Omental fat pad (tissue), 4 donors: ENCODE measurements around the gene SERPINH1. TPM values are rescaled to one million over a fixed set of nuclear protein-coding genes. Genes with fewer than 3 reads are reported as not detected.

Experiments used
- ATAC-seq: fragments of 150-250 bp; one replicate; pipeline ENCODE4 v1.9.1; 2016; ENCODE audit warnings: mild to moderate bottlenecking, moderate library complexity; ENCODE audit not compliant: low FRiP score
- DNase-seq: peaks from one replicate; pipeline ENCODE4 v3.0.0-alpha.2; 2019; ENCODE audit warnings: low spot score
- total RNA-seq, 4 donors: library from RNA; depleted of rRNA; stranded (reverse); fragments of >200 nt; gene quantifications; one replicate each; pipeline ENCODE4 v1.1.0, GENCODE V29; 2016
- TF ChIP-seq, protein P1 (sequence below), 3 donors: fragments of 450-650 bp; IDR thresholded peaks; one replicate each; pipeline ENCODE4 v1.5.1; 2016 to 2017; ENCODE audit warnings: antibody characterized with exemption in 3 of 3, mild to moderate bottlenecking in 3 of 3, moderate library complexity in 2 of 3

Gene SERPINH1
- total RNA-seq, 4 donors from 2014 or later, result 307 to 804 (median 482) TPM

DNA sequence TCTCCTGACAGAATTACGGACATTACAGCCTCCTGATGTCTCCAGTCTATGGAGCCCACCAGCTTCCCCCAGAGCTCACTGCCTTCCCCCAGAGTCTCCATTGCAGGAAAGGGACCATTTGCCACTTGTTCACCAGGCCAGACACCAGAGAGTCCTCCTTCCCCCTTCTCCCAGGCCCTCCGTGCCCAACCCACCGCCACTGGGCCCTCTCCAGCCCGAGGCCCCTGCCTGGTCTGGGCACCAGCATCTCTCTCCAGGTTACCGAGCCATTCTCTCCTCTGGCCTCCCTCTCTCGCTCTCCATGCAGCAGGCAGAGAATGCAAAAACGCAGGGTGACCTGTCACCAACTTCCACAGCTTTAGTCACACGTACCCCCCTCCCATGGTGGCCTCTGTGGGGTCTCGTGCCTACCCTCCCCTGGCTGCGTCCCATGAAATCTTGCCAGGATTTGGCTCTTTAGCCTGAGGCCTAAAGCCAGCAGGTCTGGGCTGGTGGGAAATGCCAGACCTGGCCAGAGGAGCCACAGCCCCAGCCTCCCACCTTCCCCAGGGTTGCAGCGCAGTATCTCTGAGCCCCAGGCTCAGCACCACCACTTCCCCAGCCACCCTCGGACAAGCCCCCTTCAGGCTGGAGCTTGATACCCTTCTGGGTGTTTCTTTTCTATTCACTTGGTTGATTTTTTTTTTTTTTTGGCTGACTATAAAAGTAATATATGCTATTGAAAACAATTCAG, 6.8 kb upstream of the SERPINH1 start:
- no peak for ATAC-seq

DNA sequence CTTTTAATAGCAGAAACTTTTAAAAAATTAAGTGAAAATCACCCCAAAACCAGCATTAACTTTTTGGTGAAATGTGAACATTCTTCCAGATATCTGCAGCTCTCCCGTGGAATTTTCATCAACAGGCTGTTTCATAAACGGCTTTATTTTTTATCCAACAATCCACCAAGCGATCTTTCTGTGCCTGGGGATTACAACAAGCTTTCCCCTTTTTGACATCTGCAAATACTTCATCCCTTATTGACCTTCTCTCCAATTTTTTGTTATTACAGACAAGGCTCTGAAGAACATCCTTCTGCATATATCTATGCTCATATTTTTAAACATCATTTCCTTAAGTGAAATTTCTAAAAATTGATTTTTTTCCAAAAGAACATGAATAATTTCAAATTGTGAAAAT, 5.8 kb upstream of the SERPINH1 start:
- no peak for ATAC-seq

More for the DNA sequence above, 6.8 kb upstream of the SERPINH1 start:
- DNase-seq, result no peak
- TF ChIP-seq, protein P1, sequence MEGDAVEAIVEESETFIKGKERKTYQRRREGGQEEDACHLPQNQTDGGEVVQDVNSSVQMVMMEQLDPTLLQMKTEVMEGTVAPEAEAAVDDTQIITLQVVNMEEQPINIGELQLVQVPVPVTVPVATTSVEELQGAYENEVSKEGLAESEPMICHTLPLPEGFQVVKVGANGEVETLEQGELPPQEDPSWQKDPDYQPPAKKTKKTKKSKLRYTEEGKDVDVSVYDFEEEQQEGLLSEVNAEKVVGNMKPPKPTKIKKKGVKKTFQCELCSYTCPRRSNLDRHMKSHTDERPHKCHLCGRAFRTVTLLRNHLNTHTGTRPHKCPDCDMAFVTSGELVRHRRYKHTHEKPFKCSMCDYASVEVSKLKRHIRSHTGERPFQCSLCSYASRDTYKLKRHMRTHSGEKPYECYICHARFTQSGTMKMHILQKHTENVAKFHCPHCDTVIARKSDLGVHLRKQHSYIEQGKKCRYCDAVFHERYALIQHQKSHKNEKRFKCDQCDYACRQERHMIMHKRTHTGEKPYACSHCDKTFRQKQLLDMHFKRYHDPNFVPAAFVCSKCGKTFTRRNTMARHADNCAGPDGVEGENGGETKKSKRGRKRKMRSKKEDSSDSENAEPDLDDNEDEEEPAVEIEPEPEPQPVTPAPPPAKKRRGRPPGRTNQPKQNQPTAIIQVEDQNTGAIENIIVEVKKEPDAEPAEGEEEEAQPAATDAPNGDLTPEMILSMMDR (IDR thresholded peaks at IDR 0.05), result no peak

DNA sequence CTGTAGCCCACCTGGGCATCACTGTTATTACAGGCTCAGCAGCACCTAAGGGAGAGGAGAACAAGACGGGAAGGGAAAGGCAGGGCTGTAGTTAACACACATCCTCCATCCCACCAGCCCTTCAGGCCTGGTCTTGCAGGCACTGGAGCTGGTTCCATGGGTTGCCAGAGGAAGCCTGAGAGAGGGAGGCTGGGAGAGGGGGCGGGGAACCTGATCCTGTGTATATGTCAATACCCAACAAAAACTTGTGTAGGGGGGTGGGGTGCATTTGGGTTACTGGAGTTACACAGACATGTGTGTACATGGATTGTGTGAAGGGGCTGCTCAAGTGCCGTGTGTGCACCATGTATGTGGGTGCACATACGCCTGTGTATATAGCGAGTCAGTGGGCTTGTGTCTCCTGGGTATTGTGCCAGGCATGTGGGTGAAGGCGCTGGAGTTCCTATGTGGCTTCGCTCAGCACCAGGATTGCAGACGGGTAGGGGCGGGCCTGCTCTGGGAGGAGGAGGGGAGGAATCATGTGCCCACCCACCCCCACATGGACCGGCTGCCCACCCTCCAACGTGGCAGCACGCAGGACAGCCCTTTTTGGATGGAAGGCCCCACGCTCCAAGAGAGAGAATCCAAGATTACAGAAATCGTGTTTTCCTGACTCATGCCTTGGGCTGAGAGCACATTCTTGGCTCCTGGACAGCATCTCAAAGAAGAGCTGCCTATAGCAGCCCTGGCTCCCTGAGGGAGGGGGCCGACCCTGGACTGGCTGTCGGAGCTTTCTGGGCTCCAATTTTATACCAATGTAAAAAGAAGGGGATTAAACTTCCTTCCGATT, 4.2 kb upstream of the SERPINH1 start:
- DNase-seq (no peak), ATAC-seq (peak; percentile 39)
- TF ChIP-seq, protein P1 (IDR thresholded peaks at IDR 0.05), result no peak

More for the DNA sequence above, 5.8 kb upstream of the SERPINH1 start:
- TF ChIP-seq, protein P1 (IDR thresholded peaks at IDR 0.05), result no peak
- DNase-seq, result no peak

DNA sequence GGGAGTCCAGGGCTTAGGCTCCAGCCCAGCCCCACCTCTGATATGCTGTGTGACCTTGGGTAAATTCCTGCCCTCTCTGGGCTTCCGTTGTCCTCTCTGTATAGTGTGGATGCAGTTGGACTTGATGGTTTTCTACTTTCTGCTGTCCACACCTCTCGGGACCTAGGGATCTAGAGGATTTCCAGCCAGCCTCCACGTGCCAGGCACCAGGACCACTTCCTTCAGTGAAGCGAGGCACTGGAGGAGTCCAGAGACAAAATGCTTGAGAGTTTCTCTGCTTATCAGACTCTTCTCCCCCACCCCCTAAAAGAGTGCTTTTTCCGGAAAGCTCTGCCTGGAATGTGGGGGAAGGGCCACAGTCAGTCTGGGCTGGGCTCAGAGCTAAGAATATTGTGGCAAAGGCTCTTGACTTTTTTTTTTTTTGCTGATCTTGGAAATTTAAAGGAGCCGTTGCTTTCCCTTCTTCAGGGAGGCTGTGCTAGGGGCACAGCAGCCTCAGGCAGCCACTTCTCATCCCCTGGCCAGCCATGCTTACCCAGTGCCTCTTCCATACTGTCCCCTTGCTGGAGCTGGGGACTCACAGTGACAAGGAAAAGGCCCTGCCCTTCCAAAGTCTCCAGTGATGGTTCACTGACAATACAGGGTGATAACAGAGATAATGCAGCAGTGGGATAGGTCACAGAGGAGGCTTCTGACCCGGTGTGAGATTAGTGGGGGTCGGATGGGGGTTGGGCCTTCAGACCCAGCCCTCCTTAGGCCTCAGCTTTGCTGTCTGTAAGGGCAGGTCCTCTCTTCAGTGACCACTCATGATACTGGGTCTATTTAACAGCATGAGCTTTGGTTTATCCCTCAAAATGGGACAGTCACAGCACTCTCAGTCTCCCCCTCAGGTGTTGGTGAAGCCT, 2.9 kb upstream of the SERPINH1 start:
- ATAC-seq (no peak), DNase-seq (no peak)
- TF ChIP-seq, protein P1 (IDR thresholded peaks at IDR 0.05), result no peak

DNA sequence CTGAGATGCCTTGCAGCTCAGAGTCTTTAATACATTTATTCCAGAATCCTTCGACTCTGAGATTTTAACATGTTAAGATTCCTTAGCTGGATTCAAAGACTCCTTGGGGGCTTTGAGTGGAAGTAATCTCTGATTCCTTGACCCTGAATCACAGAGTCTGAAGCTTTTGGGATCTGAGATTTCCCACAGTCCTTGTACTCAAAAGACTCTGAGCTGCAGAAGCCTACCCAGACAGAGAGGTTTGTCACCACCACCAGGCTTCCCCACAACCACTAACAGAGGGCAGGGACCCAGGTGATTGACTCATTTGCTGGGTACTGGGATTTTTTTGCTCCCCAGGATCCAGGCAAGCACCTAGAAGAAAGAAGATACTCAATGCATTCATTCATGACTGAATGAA, 1.4 kb upstream of the SERPINH1 start:
- TF ChIP-seq, protein P1 (IDR thresholded peaks at IDR 0.05), result no peak
- no peak for ATAC-seq
- DNase-seq, result no peak

DNA sequence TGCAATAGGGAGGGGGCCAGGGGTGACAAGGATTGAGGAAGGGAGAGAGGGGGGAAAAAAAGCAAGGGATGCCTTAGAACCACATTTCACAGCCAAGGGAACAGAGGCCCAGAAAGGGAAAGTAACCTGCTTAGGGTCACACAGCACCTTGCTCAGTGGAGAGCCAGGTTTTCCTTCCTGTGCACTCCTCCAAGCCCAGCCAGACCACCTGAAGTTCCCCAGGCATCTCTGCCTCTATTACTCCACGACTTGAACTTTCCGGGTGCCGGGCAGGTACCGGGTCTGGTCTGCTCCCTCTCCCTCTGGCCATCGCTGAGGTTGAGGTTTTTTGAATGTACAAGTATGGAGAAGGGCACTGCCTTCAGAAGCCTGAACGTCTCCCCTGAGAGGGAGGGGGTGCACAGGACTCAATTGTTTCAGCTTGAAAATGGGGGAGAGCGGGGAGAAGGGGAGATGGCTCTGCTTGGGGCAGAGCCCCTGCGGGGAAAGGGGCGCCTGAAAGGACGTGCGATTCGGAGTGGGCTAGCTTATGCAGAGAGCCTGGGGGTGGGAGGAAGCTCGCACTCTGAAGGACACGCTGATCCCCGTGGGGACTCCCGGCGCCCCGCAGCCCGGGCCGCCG, 516 bp upstream of the SERPINH1 start:
- no peak for ATAC-seq
- TF ChIP-seq, protein P1 (IDR thresholded peaks at IDR 0.05), result no peak
- no peak for DNase-seq
